Measurements from ENCODE around the gene S100A14.

GRCh38 chr1:153572569-153573015 is 43.5 kb downstream of the S100A14 start:
- TF ChIP-seq CTCF (IDR thresholded peaks at IDR 0.05) (peak; percentile 60 to 74 (median 61)), POLR2A (IDR thresholded peaks at IDR 0.05) (no peak), POLR2AphosphoS5 (IDR thresholded peaks at IDR 0.05; ENCODE audit: insufficient read depth in 1 of 2, low read depth in 1 of 2) (peak in 1 of 2 donors; percentile 88)

Data from vagina (tissue), 2 donors.